ENCODE data around the gene PLSCR5. TPM values are rescaled to one million over a fixed set of nuclear protein-coding genes. Genes with fewer than 3 reads are reported as not detected.
A peak's percentile ranks its signal among the peaks of the same experiment; 100 is the strongest.

The PLSCR5 gene
- total and polyA plus RNA-seq, 2 donors (not counting 3 experiments of a cell fraction or from before 2014, with no cell fraction given), result not detected

DNA sequence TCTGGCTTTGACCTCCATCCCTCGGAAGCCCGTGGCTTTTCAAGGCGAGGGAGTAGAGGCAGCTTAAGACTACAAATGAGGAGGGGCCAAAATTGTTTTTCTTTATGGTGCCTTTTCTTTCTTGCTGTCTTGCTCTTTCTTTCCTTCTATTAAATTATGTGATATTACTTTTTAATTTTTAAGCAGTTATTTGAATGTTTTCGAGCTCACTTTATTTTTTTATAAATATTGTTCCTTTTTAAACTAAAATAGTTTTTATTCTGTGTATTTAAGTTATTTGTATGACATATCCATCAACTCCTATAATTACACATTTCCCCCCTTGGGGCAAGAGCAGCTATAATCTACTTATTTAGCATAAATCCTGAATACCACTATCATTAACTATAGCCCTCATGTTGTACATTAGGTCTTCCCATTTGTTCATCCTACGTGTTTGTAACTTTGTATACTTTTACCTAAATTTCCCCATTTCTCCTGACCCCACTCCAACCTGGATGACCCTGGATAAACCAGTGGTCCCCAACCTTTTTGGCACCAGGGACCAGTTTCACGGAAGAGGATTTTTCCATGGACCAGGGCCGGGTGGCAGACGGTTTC lies 60.1 kb downstream of the PLSCR5 start:
- Histone ChIP-seq H3K36me3 (ENCODE audit: control insufficient read depth in 2 of 2, extremely low read depth in 1 of 2, insufficient read depth in 2 of 2, low read length in 2 of 2) (no peaks in the 10 kb centered on the region), H3K9ac (replicated peaks; ENCODE audit: extremely low read depth, insufficient read depth, low read length) (peak overlapping the region; percentile 87), H3K9me3 (replicated peaks; ENCODE audit: control insufficient read depth, insufficient read depth, low read length) (no peaks in the 10 kb centered on the region), H3K4me3 (replicated peaks in 1 of 3; ENCODE audit: insufficient read depth in 1 of 3, low read depth in 1 of 3, low read length in 3 of 3) (peak overlapping the region; percentile 66 to 78 (median 66)), H3K27me3 (ENCODE audit: control insufficient read depth in 2 of 2, insufficient read depth in 2 of 2, low read length in 2 of 2) (no peaks in the 10 kb centered on the region), H3K27ac (ENCODE audit: insufficient read depth, low read depth, low read length) (peak overlapping the region; percentile 78), H3K4me1 (ENCODE audit: control insufficient read depth, extremely low read depth, insufficient read depth, low read length) (peaks cover 5% of the 10 kb centered on the region), H2AFZ (ENCODE audit: low read depth, low read length) (peak overlapping the region; percentile 85), H3K4me2 (ENCODE audit: insufficient read depth, low read length) (peak overlapping the region; percentile 97), H4K20me1 (replicated peaks; ENCODE audit: control insufficient read depth, extremely low read depth, insufficient read depth, low read length) (no peaks in the 10 kb centered on the region), H3K9me1 (replicated peaks; ENCODE audit: control insufficient read depth, extremely low read depth, insufficient read depth, low read length) (no peaks in the 10 kb centered on the region), H3K79me2 (ENCODE audit: control insufficient read depth, insufficient read depth, low read length) (peaks cover 34% of the 10 kb centered on the region)
- ChIA-PET POLR2A (interaction anchor here (0.6 to 1.1 kb wide), 3 partner anchors 40 to 266 kb away, joined by 3 to 6 read pairs (median 5); no protein-coding TSS in a partner anchor), CTCF (interaction anchor here (0.6 to 2.5 kb wide), 13 partner anchors 27 to 480 kb away, joined by 3 to 11 read pairs (median 3); no protein-coding TSS in a partner anchor)
- intact Hi-C loops (cut with micrococcal nuclease), result loop anchor here (1.0 to 5.0 kb wide), 6 partner anchors 32 to 237 kb away; partner anchors contain the start of gene PLSCR2
- dilution Hi-C loops (cut with MboI; ENCODE audit: extremely low pct_ligation_motif_present, low sequenced_read_pairs), result no loop called here
- FAIRE-seq (no peak), DNase-seq (ENCODE audit: low read depth, low spot score) (no peak)
- TF ChIP-seq FOS (IDR thresholded peaks at IDR 0.05; ENCODE audit: borderline replicate concordance, insufficient read depth, low read length), result no peak
- TF ChIP-seq JUN (IDR thresholded peaks at IDR 0.05; ENCODE audit: borderline replicate concordance, insufficient read depth, insufficient read length, low read depth), result no peak
- no peak for TF ChIP-seq MYC (IDR thresholded peaks at IDR 0.05; ENCODE audit: low read depth, low read length)
- no peak for TF ChIP-seq GATA2 (IDR thresholded peaks at IDR 0.05; ENCODE audit: insufficient read depth, insufficient read length, low read depth, low read length)
- no peak for TF ChIP-seq POLR2A (IDR thresholded peaks at IDR 0.05; ENCODE audit: low read depth, low read length)
- TF ChIP-seq, protein P1, sequence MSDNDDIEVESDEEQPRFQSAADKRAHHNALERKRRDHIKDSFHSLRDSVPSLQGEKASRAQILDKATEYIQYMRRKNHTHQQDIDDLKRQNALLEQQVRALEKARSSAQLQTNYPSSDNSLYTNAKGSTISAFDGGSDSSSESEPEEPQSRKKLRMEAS (IDR thresholded peaks at IDR 0.05; ENCODE audit: insufficient read depth, insufficient read length), result no peak
- TF ChIP-seq EZH2 (IDR thresholded peaks at IDR 0.05; ENCODE audit: borderline replicate concordance, low read depth, low read length, severe bottlenecking), result no peak
- no peak for TF ChIP-seq POLR2AphosphoS5 (IDR thresholded peaks at IDR 0.05; ENCODE audit: insufficient read depth, low read depth, low read length)
- TF ChIP-seq, protein P2, sequence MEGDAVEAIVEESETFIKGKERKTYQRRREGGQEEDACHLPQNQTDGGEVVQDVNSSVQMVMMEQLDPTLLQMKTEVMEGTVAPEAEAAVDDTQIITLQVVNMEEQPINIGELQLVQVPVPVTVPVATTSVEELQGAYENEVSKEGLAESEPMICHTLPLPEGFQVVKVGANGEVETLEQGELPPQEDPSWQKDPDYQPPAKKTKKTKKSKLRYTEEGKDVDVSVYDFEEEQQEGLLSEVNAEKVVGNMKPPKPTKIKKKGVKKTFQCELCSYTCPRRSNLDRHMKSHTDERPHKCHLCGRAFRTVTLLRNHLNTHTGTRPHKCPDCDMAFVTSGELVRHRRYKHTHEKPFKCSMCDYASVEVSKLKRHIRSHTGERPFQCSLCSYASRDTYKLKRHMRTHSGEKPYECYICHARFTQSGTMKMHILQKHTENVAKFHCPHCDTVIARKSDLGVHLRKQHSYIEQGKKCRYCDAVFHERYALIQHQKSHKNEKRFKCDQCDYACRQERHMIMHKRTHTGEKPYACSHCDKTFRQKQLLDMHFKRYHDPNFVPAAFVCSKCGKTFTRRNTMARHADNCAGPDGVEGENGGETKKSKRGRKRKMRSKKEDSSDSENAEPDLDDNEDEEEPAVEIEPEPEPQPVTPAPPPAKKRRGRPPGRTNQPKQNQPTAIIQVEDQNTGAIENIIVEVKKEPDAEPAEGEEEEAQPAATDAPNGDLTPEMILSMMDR (IDR thresholded peaks at IDR 0.05; ENCODE audit: extremely low read depth in 1 of 2, insufficient read depth in 1 of 2, low read depth in 1 of 2, low read length in 2 of 2), result no peak
- BruUV-seq (replicated peaks), result TSS peak; percentile 86

All from endothelial cell of umbilical vein (primary cell).